ENCODE data around the gene NKX3-2.

NKX3-2 gene

DNA sequence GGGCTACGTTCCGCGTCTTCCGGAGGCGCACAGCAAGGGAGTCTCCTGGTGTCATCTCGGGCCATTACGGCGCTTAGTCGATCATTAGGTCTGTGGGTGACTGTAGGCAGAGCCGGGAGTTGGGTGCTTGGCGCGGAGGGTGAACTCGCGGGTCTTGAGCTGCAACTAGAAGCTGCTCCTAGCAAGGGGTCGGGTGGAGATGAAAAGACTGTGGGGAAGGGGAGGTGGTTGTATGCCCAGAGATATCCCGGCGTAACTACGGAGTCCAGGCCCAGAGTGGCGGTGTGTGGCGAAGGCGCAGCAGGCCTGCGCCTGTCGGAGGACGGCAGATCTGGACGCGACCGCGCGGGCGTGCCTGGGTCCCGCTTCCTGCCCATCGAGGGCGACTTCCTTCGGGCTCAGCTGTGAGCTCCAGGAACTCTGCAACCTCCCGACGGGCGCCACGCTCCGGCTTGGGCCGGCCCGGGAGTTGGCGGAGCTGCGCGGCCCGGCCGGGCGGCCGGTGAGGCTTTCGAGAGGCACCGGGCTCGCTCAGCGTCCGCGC lies 2.7 kb upstream of the NKX3-2 start:
- Histone ChIP-seq H2AK5ac (ENCODE audit: low read length, severe bottlenecking) (no peak overlapping the region), H3K14ac (ENCODE audit: low read length in 2 of 2) (peak overlapping the region; percentile 83 to 92), H3K4ac (ENCODE audit: low read depth in 1 of 2, low read length in 2 of 2) (peak overlapping the region; percentile 2 to 73), H2BK120ac (ENCODE audit: low read depth, low read length) (peak overlapping the region; percentile 84), H3K27ac (ENCODE audit: low read length, poor library complexity, severe bottlenecking) (no peak overlapping the region), H3K27me3 (ENCODE audit: control insufficient read depth in 1 of 2, insufficient read depth in 1 of 2, low read length in 2 of 2) (peaks cover 44 to 89% of the 10 kb centered on the region in 2 experiments), H3K4me3 (ENCODE audit: insufficient read depth in 1 of 2, low read depth in 1 of 2, low read length in 2 of 2) (peak overlapping the region; percentile 50 to 51), H3K36me3 (ENCODE audit: control insufficient read depth in 1 of 2, insufficient read depth in 2 of 2, low read depth in 1 of 2, low read length in 2 of 2) (no peaks in the 10 kb centered on the region), H3K4me1 (ENCODE audit: control insufficient read depth, insufficient read depth, low read depth, low read length) (peaks cover 29% of the 10 kb centered on the region), H4K91ac (ENCODE audit: low read length) (peak overlapping the region; percentile 64), H2BK15ac (ENCODE audit: low read depth, poor library complexity, severe bottlenecking) (peak overlapping the region; percentile 98), H3K18ac (ENCODE audit: low read depth in 1 of 2, low read length in 2 of 2) (peak overlapping the region; percentile 67 to 86), H2AFZ (ENCODE audit: low read depth, low read length) (peak overlapping the region; percentile 89), H2BK5ac (ENCODE audit: low read depth, low read length, poor library complexity, severe bottlenecking) (no peak overlapping the region), H3K9me3 (ENCODE audit: control insufficient read depth, low read length) (peaks cover 3% of the 10 kb centered on the region), H3K9ac (ENCODE audit: low read length) (no peak overlapping the region), H3K4me2 (ENCODE audit: low read length, poor library complexity, severe bottlenecking) (peak overlapping the region; percentile 87), H3K23ac (ENCODE audit: low read length in 2 of 2) (peak overlapping the region in 1 of 2 experiments; percentile 65), H4K8ac (ENCODE audit: low read length) (peak overlapping the region; percentile 81), H2BK12ac (ENCODE audit: low read length in 2 of 2) (peak overlapping the region in 1 of 2 experiments; percentile 76), H3K79me1 (replicated peaks; ENCODE audit: low read length, poor library complexity, severe bottlenecking) (no peaks in the 10 kb centered on the region)
- 3% methylated on average over 48 of the region's 54 CpGs for WGBS
- peak; percentile 47 for DNase-seq

DNA sequence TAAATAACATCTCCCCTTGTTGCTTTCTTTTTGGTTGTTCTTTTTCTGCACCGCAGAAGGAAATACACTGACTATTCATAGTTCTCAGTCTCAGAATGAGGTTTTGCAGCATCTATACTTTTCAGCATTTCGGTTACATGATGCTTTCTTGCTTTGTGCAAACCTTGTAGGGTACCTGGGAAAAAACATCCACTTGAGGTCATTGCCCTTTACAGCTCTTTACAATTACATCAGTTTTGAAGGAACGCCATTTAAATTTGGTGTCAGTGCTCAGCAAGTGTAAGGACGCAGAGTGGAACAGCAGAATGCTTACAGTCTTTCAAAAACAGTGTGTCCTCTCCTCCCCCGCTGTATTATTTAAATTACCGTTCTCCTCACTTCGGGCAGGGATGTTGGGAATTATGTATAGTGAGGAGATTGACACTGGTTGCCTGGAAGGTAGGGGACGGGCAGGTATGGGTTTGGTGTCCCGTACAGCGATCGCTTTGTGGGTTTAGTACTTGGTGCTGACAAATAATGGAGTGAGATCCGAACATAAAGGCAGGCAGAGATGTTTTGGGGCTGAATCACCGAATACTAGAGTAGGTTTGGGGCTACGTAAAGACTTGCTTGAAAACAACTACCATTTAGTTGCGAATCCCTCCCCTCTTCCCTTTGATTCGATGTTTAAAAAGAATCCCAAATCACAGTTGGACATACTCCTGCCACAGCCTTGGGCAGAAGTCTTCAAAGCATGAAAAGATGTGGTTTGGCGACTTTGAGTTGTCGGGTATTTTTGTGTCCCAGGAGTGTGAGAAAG lies 2.0 kb upstream of the NKX3-2 start:
- peaks cover 50 to 93% of the 10 kb centered on the region in 2 experiments for H3K27me3 ChIP-seq (ENCODE audit: control insufficient read depth in 1 of 2, insufficient read depth in 1 of 2, low read length in 2 of 2)
- H3K4me3 ChIP-seq (ENCODE audit: insufficient read depth in 1 of 2, low read depth in 1 of 2, low read length in 2 of 2) = peak overlapping the region in 1 of 2 experiments; percentile 50
- WGBS = 7% methylated on average over 16 of the region's 18 CpGs

DNA sequence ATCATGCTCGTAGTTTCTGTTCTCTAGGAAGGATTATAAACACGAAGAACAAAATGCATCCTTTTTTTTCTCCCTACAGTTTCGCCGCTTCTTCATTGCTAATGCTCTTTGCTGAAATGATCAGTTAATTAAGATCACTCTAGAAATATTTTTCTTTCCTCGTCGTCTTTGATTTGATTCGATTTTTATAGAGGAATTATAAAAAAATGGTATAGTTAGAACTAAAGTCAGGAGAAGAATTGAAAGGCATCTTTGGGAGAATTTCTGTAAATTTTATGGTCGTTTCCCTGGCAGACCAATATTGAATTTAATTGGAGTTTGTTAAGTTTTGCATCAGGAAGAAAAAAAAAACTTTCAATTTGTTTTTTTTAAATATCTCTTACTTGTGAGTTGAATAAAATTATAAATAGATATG lies 1.1 kb upstream of the NKX3-2 start:
- H3K18ac ChIP-seq (ENCODE audit: low read depth in 1 of 2, low read length in 2 of 2) = no peak overlapping the region
- H3K9ac ChIP-seq (ENCODE audit: low read length) = no peak overlapping the region
- no peak overlapping the region for H2AK5ac ChIP-seq (ENCODE audit: low read length, severe bottlenecking)
- no peak for DNase-seq
- H3K4me1 ChIP-seq (ENCODE audit: control insufficient read depth, insufficient read depth, low read depth, low read length) = peaks cover 34% of the 10 kb centered on the region
- WGBS = 12% methylated on average over 4 of the region's 8 CpGs
- H2BK12ac ChIP-seq (ENCODE audit: low read length in 2 of 2) = no peak overlapping the region
- H2BK120ac ChIP-seq (ENCODE audit: low read depth, low read length) = no peak overlapping the region
- no peak overlapping the region for H2BK15ac ChIP-seq (ENCODE audit: low read depth, poor library complexity, severe bottlenecking)
- H3K9me3 ChIP-seq (ENCODE audit: control insufficient read depth, low read length) = no peaks in the 10 kb centered on the region
- peaks cover 60 to 93% of the 10 kb centered on the region in 2 experiments for H3K27me3 ChIP-seq (ENCODE audit: control insufficient read depth in 1 of 2, insufficient read depth in 1 of 2, low read length in 2 of 2)
- peak overlapping the region; percentile 93 for H3K4me2 ChIP-seq (ENCODE audit: low read length, poor library complexity, severe bottlenecking)
- no peak overlapping the region for H4K91ac ChIP-seq (ENCODE audit: low read length)
- H2BK5ac ChIP-seq (ENCODE audit: low read depth, low read length, poor library complexity, severe bottlenecking) = no peak overlapping the region
- no peak overlapping the region for H3K23ac ChIP-seq (ENCODE audit: low read length in 2 of 2)
- H3K4me3 ChIP-seq (ENCODE audit: insufficient read depth in 1 of 2, low read depth in 1 of 2, low read length in 2 of 2) = peak overlapping the region in 1 of 2 experiments; percentile 66
- H3K79me1 ChIP-seq (replicated peaks; ENCODE audit: low read length, poor library complexity, severe bottlenecking) = no peaks in the 10 kb centered on the region
- no peak overlapping the region for H3K4ac ChIP-seq (ENCODE audit: low read depth in 1 of 2, low read length in 2 of 2)
- no peak overlapping the region for H3K14ac ChIP-seq (ENCODE audit: low read length in 2 of 2)
- H3K36me3 ChIP-seq (ENCODE audit: control insufficient read depth in 1 of 2, insufficient read depth in 2 of 2, low read depth in 1 of 2, low read length in 2 of 2) = no peaks in the 10 kb centered on the region
- no peak overlapping the region for H3K27ac ChIP-seq (ENCODE audit: low read length, poor library complexity, severe bottlenecking)
- no peak overlapping the region for H4K8ac ChIP-seq (ENCODE audit: low read length)
- no peak overlapping the region for H2AFZ ChIP-seq (ENCODE audit: low read depth, low read length)

More for the DNA sequence above, 2.0 kb upstream of the NKX3-2 start:
- peak; percentile 47 for DNase-seq
- H3K27ac ChIP-seq (ENCODE audit: low read length, poor library complexity, severe bottlenecking) = no peak overlapping the region
- H2BK15ac ChIP-seq (ENCODE audit: low read depth, poor library complexity, severe bottlenecking) = peak overlapping the region; percentile 98
- peak overlapping the region; percentile 51 to 86 for H3K18ac ChIP-seq (ENCODE audit: low read depth in 1 of 2, low read length in 2 of 2)
- H2BK12ac ChIP-seq (ENCODE audit: low read length in 2 of 2) = peak overlapping the region; percentile 21 to 63
- no peak overlapping the region for H2AFZ ChIP-seq (ENCODE audit: low read depth, low read length)
- no peaks in the 10 kb centered on the region for H3K36me3 ChIP-seq (ENCODE audit: control insufficient read depth in 1 of 2, insufficient read depth in 2 of 2, low read depth in 1 of 2, low read length in 2 of 2)
- peaks cover 34% of the 10 kb centered on the region for H3K4me1 ChIP-seq (ENCODE audit: control insufficient read depth, insufficient read depth, low read depth, low read length)
- no peak overlapping the region for H3K14ac ChIP-seq (ENCODE audit: low read length in 2 of 2)
- peak overlapping the region; percentile 64 for H4K91ac ChIP-seq (ENCODE audit: low read length)
- no peak overlapping the region for H2BK5ac ChIP-seq (ENCODE audit: low read depth, low read length, poor library complexity, severe bottlenecking)
- no peak overlapping the region for H3K9ac ChIP-seq (ENCODE audit: low read length)
- no peak overlapping the region for H2AK5ac ChIP-seq (ENCODE audit: low read length, severe bottlenecking)
- no peak overlapping the region for H2BK120ac ChIP-seq (ENCODE audit: low read depth, low read length)
- peak overlapping the region; percentile 81 for H4K8ac ChIP-seq (ENCODE audit: low read length)
- no peaks in the 10 kb centered on the region for H3K79me1 ChIP-seq (replicated peaks; ENCODE audit: low read length, poor library complexity, severe bottlenecking)
- H3K4me2 ChIP-seq (ENCODE audit: low read length, poor library complexity, severe bottlenecking) = no peak overlapping the region
- no peaks in the 10 kb centered on the region for H3K9me3 ChIP-seq (ENCODE audit: control insufficient read depth, low read length)
- peak overlapping the region in 1 of 2 experiments; percentile 73 for H3K4ac ChIP-seq (ENCODE audit: low read depth in 1 of 2, low read length in 2 of 2)
- H3K23ac ChIP-seq (ENCODE audit: low read length in 2 of 2) = no peak overlapping the region
